Fibroblast of skin of left quadriceps (primary cell): Measurements from ENCODE around the gene DUS3L.
"Not testable (repeated sequence)": the region's sequence is repeated elsewhere in the genome, so short reads cannot be mapped to it uniquely, and the experiment has no call there.

Source experiments
- DNase-seq, 2 experiments: peaks; one replicate each; pipeline ENCODE4 v3.0.0-alpha.2; 2013; ENCODE audit warnings: low read depth in 2 of 2

DUS3L gene

GRCh38 chr19:5800361-5801270 is 9.7 kb upstream of the DUS3L start:
- DNase-seq, result no peak

- no peak for DNase-seq
Measured at GRCh38 chr19:5799247-5800241, 8.6 kb upstream of the DUS3L start.

- DNase-seq, result no peak
Measured at GRCh38 chr19:5798244-5798643, 7.3 kb upstream of the DUS3L start.

- DNase-seq, result no peak
Measured at GRCh38 chr19:5795382-5795919, 4.5 kb upstream of the DUS3L start.

- no peak for DNase-seq
Measured at GRCh38 chr19:5793188-5793587, 2.2 kb upstream of the DUS3L start.

GRCh38 chr19:5792224-5792623 is 1.3 kb upstream of the DUS3L start:
- DNase-seq, result no peak

- no peak for DNase-seq
Measured at GRCh38 chr19:5789886-5790558, 941 bp downstream of the DUS3L start.

GRCh38 chr19:5789351-5789761 is 1.6 kb downstream of the DUS3L start:
- DNase-seq, result no peak

- no peak for DNase-seq
Measured at GRCh38 chr19:5788422-5788821, 2.5 kb downstream of the DUS3L start.

GRCh38 chr19:5787409-5788182 is 3.4 kb downstream of the DUS3L start:
- DNase-seq, result no peak

GRCh38 chr19:5786593-5787408 is 4.2 kb downstream of the DUS3L start:
- no peak for DNase-seq

- no peak for DNase-seq
Measured at GRCh38 chr19:5785423-5785822, 5.5 kb downstream of the DUS3L start.

GRCh38 chr19:5784581-5785147 is 6.3 kb downstream of the DUS3L start, which contains the start of gene PRR22:
TSS of gene PRR22 (minus strand) at chr19:5784746. CDS start at chr19:5784660, 86 bp downstream.
- DNase-seq, result no peak

GRCh38 chr19:5782945-5783919 is 7.7 kb downstream of the DUS3L start:
- DNase-seq, result no peak

GRCh38 chr19:5782322-5782721 is 8.6 kb downstream of the DUS3L start:
- no peak for DNase-seq

- DNase-seq, result not testable (repeated sequence)
Measured at GRCh38 chr19:5780916-5781315, 10.0 kb downstream of the DUS3L start.

- no peak for DNase-seq
Measured at GRCh38 chr19:5778402-5778801, 12.6 kb downstream of the DUS3L start.

- DNase-seq, result peak; percentile 69 to 74
Measured at GRCh38 chr19:5775668-5776309, 15.2 kb downstream of the DUS3L start.
